ENCODE results near the gene DYNC2I2.
A peak's percentile ranks its signal among the peaks of the same experiment; 100 is the strongest.
"Not testable (repeated sequence)": the region's sequence is repeated elsewhere in the genome, so short reads cannot be mapped to it uniquely, and the experiment has no call there.

DYNC2I2 gene

GRCh38 chr9:128611600-128612394 is 44.9 kb downstream of the DYNC2I2 start:
- no peak for DNase-seq

GRCh38 chr9:128610897-128611296 is 45.8 kb downstream of the DYNC2I2 start:
- no peak for DNase-seq

- no peak for DNase-seq
Observed at GRCh38 chr9:128607642-128608350, 48.9 kb downstream of the DYNC2I2 start.

DNA sequence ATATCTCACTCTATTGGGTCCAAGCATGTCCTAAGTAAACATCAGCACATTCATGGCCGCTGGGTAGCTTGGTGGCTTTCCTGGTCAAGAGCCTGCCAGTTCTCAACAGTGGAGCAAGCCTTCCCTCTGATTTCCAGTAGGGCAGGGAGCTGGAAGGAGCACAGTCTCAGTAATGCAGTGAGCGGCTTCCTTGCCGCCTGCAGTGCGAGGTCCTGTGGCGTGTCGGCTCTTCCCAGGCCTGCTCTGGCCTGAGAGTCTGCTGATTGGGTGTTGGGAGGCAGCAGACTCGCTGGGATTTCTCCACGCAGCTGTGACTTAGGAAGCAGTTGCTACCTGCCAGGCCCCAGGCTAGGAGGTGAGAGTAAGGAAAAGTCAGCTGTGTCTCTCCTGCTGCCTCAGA is 53.0 kb downstream of the DYNC2I2 start:
- no peak for DNase-seq

- no peak for DNase-seq
Observed at GRCh38 chr9:128600099-128600498, 56.5 kb downstream of the DYNC2I2 start.

DNA sequence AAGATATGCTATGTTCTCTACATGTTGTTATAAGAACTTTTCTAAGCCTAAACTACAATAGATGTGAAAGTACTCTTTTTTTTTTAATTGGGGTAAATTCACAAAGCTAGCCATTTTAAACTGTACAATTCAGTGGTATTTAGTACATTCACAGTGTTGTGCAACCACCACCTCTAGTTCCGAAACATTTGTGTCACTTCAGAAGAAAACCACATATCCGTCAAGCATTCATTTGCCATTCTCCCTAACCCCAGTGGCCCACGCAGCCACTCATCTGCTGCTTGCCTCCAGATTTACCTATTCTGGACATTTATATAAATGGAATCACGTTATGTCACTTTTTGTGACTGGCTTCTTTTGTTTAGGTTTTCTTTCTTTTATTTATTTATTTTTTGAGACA is 61.2 kb downstream of the DYNC2I2 start:
- DNase-seq: no peak

GRCh38 chr9:128593856-128594255 is 62.8 kb downstream of the DYNC2I2 start:
- DNase-seq: no peak

DNA sequence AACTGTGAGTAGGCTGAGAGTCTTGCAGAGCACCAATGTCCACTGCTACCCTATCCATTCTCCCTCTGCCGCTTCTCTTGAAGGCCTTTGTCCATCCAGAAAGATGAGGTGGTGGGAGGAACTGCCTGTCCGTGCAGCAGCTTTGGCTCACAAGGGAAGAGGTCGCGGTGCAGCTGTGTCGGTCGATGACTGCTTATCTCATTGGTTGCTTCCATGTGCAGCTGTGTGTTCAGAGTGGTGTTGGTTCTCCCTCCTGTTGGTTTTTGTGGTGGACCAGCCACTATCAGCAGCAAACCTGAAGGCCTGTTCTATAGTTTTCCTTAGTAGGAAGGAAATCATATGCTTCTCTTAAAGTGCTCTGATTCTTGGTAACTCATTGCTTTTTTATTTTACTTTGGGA is 63.6 kb downstream of the DYNC2I2 start:
- no peak for DNase-seq

- DNase-seq: no peak
Observed at GRCh38 chr9:128588581-128589233, 67.9 kb downstream of the DYNC2I2 start.

DNA sequence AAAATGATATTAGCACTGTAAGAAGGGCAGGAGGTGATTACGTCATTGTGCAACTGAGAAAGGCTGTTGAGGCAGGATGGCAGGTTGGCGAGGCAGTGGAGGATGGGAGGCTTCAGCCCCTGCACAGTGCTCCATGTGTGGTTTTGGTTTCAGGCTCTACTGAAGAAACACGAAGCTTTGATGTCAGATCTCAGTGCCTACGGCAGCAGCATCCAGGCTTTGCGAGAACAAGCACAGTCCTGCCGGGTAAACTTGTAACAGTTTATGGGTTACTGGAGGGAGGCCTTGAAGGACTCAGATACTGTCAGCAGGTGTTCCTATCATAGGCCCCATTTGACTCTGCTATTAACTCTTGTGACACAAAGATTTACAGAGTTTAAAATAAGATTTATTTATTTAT is 69.2 kb downstream of the DYNC2I2 start:
- DNase-seq: peak; percentile 11

- DNase-seq: not testable (repeated sequence)
Observed at GRCh38 chr9:128586934-128587333, 69.7 kb downstream of the DYNC2I2 start.

- not testable (repeated sequence) for DNase-seq
Observed at GRCh38 chr9:128585155-128585554, 71.5 kb downstream of the DYNC2I2 start.
